CD4-positive, alpha-beta memory T cell (primary cell): ENCODE measurements around the gene KRT13. TPM values are rescaled to one million over a fixed set of nuclear protein-coding genes. Genes with fewer than 3 reads are reported as not detected.

Experiments
- CTCF ChIA-PET: fragments of 350-600 bp; sonication (Branson Sonifier 250); formaldehyde crosslinking; loops from one replicate; lab custom pipeline; 2021; ENCODE audit warnings: inconsistent platforms; ENCODE audit not compliant: partially characterized antibody; lab: Charles Lee
- POLR2A ChIA-PET: fragments of 350-600 bp; sonication (Branson Sonifier 250); formaldehyde crosslinking; loops from one replicate; lab custom pipeline; 2021; ENCODE audit not compliant: partially characterized antibody; lab: Charles Lee
- DNase-seq, 5 donors: peaks; one replicate each; pipeline versions ENCODE4 v3.0.0 to v3.0.0-alpha.2; 2020 to 2022; ENCODE audit warnings: mixed read lengths in 1 of 5
- H3K27ac ChIP-seq: one replicate; pipeline ENCODE4 v1.7.0; 2013; ENCODE audit warnings: low read depth, low read length
- H3K27me3 ChIP-seq: 2 replicates; pipeline ENCODE4 v1.7.0; 2013; ENCODE audit warnings: mild to moderate bottlenecking, low read length, moderate library complexity; ENCODE audit not compliant: insufficient read depth
- H3K36me3 ChIP-seq: 2 replicates; pipeline ENCODE4 v1.7.0; 2013; ENCODE audit warnings: mild to moderate bottlenecking, low read length, moderate library complexity; ENCODE audit not compliant: insufficient read depth
- H3K4me1 ChIP-seq: 2 replicates; pipeline ENCODE4 v1.7.0; 2013; ENCODE audit warnings: mild to moderate bottlenecking, low read length, moderate library complexity; ENCODE audit not compliant: insufficient read depth
- H3K4me3 ChIP-seq, 2 donors: one replicate each; pipeline ENCODE4 v1.7.0; 2013; ENCODE audit warnings: low read length in 2 of 2, mild to moderate bottlenecking in 1 of 2
- H3K9me3 ChIP-seq, 2 donors: one replicate each; pipeline ENCODE4 v1.7.0; 2013; ENCODE audit warnings: low read length in 2 of 2, control low read depth in 1 of 2; ENCODE audit not compliant: control insufficient read depth in 1 of 2
- H3K27ac Mint-ChIP-seq, 7 donors: one replicate each; pipeline ENCODE4 v1.8.0; 2020 to 2021; ENCODE audit warnings: mixed read lengths in 7 of 7, mild to moderate bottlenecking in 6 of 7, inconsistent platforms in 3 of 7, moderate library complexity in 3 of 7
- H3K27me3 Mint-ChIP-seq, 2 donors: one replicate each; pipeline ENCODE4 v1.8.0; 2020 to 2021; ENCODE audit warnings: mixed read lengths in 2 of 2
- H3K36me3 Mint-ChIP-seq, 2 donors: one replicate each; pipeline ENCODE4 v1.8.0; 2020 to 2021; ENCODE audit warnings: mixed read lengths in 2 of 2, inconsistent platforms in 1 of 2, mild to moderate bottlenecking in 1 of 2
- H3K4me1 Mint-ChIP-seq, 4 donors: one replicate each; pipeline ENCODE4 v1.8.0; 2020 to 2021; ENCODE audit warnings: mixed read lengths in 4 of 4, mild to moderate bottlenecking in 1 of 4
- H3K4me3 Mint-ChIP-seq, 8 donors: one replicate each; pipeline ENCODE4 v1.8.0; 2020 to 2021; ENCODE audit warnings: mixed read lengths in 8 of 8, mild to moderate bottlenecking in 7 of 8, moderate library complexity in 6 of 8, inconsistent platforms in 3 of 8
- H3K9me3 Mint-ChIP-seq, 8 donors: one replicate each; pipeline ENCODE4 v1.8.0; 2020 to 2021; ENCODE audit warnings: mixed read lengths in 8 of 8, mild to moderate bottlenecking in 5 of 8, inconsistent platforms in 3 of 8, moderate library complexity in 1 of 8
- intact Hi-C: fragments of 100-400 bp; cut with micrococcal nuclease; formaldehyde crosslinking; loops from one replicate; pipeline ENCODE4 v1.15.1; 2023
- polyA plus RNA-seq, 2 donors: library from polyadenylated mRNA; unstranded; fragments of 300-500 nt; fragmentation: Illumina TruSeq; gene quantifications; one replicate each; pipeline ENCODE4 v1.2.3, GENCODE V29; 2021
- total RNA-seq, 2 experiments: library from RNA; stranded (reverse); gene quantifications; one replicate each; pipeline ENCODE4 v1.2.3, GENCODE V29; 2021

The KRT13 gene
- total and polyA plus RNA-seq, 4 experiments from 2014 or later = not detected

- DNase-seq = no peak
- H3K27me3 ChIP-seq = no peaks in the 10 kb centered on the region
- no peak overlapping the region for H3K4me3 Mint-ChIP-seq
- H3K4me1 ChIP-seq = no peaks in the 10 kb centered on the region
- H3K27ac Mint-ChIP-seq = peak overlapping the region in 1 of 7 donors; percentile 44
- no peaks in the 10 kb centered on the region for H3K4me1 Mint-ChIP-seq
- H3K27me3 Mint-ChIP-seq = peaks cover 2 to 4% of the 10 kb centered on the region in 2 donors
- H3K36me3 ChIP-seq = no peaks in the 10 kb centered on the region
- no peak overlapping the region for H3K27ac ChIP-seq
- no peaks in the 10 kb centered on the region for H3K9me3 ChIP-seq
- no peak overlapping the region for H3K4me3 ChIP-seq
- ChIA-PET CTCF (no interaction called here), POLR2A (no interaction called here)
- no peaks in the 10 kb centered on the region for H3K36me3 Mint-ChIP-seq
- H3K9me3 Mint-ChIP-seq = peaks cover 0 to 1% (median 0%) of the 10 kb centered on the region in 8 donors
- intact Hi-C loops = no loop called here
These were observed 14.3 kb upstream of the KRT13 start for GRCh38 chr17:41519501-41520224.

GRCh38 chr17:41518789-41519449, 13.5 kb upstream of the KRT13 start, which contains the start of gene KRT15:
TSS of gene KRT15 (minus strand) at chr17:41518890. CDS start at chr17:41518827, 63 bp downstream.
- no peaks in the 10 kb centered on the region for H3K27me3 ChIP-seq
- Mint-ChIP-seq H3K4me3 (no peak within 1 kb of the TSS), H3K27me3 (peaks cover 2% of the 10 kb centered on the region in 2 donors), H3K27ac (peak within 1 kb of the TSS in 3 of 7 donors; percentile 27 to 56 (median 44)), H3K9me3 (peaks cover 0 to 1% (median 0%) of the 10 kb centered on the region in 8 donors), H3K4me1 (no peaks in the 10 kb centered on the region), H3K36me3 (no peaks in the 10 kb centered on the region)
- POLR2A ChIA-PET = no interaction called here
- DNase-seq = no peak
- H3K27ac ChIP-seq = no peak within 1 kb of the TSS
- H3K4me3 ChIP-seq = no peak within 1 kb of the TSS
- intact Hi-C loops = no loop called here
- no peaks in the 10 kb centered on the region for H3K36me3 ChIP-seq
- H3K4me1 ChIP-seq = no peaks in the 10 kb centered on the region
- no peaks in the 10 kb centered on the region for H3K9me3 ChIP-seq
- CTCF ChIA-PET = no interaction called here

- Histone ChIP-seq H3K27ac (no peak overlapping the region), H3K9me3 (no peaks in the 10 kb centered on the region), H3K4me1 (no peaks in the 10 kb centered on the region), H3K36me3 (no peaks in the 10 kb centered on the region), H3K27me3 (no peaks in the 10 kb centered on the region), H3K4me3 (no peak overlapping the region)
- intact Hi-C loops = no loop called here
- no peaks in the 10 kb centered on the region for H3K36me3 Mint-ChIP-seq
- no peaks in the 10 kb centered on the region for H3K4me1 Mint-ChIP-seq
- POLR2A ChIA-PET = no interaction called here
- peaks cover 2 to 4% of the 10 kb centered on the region in 2 donors for H3K27me3 Mint-ChIP-seq
- no peak for DNase-seq
- CTCF ChIA-PET = no interaction called here
- H3K9me3 Mint-ChIP-seq = peaks cover 0 to 1% (median 0%) of the 10 kb centered on the region in 8 donors
- H3K4me3 Mint-ChIP-seq = no peak overlapping the region
- H3K27ac Mint-ChIP-seq = no peak overlapping the region
These were observed 12.6 kb upstream of the KRT13 start for GRCh38 chr17:41518031-41518430.

- no peaks in the 10 kb centered on the region for H3K4me1 Mint-ChIP-seq
- H3K4me3 Mint-ChIP-seq = no peak overlapping the region
- H3K36me3 Mint-ChIP-seq = no peaks in the 10 kb centered on the region
- Histone ChIP-seq H3K27me3 (no peaks in the 10 kb centered on the region), H3K27ac (no peak overlapping the region), H3K4me3 (no peak overlapping the region), H3K36me3 (no peaks in the 10 kb centered on the region), H3K9me3 (no peaks in the 10 kb centered on the region), H3K4me1 (no peaks in the 10 kb centered on the region)
- intact Hi-C loops = no loop called here
- ChIA-PET CTCF (interaction anchor here (1.5 kb wide), 1 partner anchor 32 kb away, joined by 3 read pairs; no protein-coding TSS in a partner anchor), POLR2A (no interaction called here)
- H3K27ac Mint-ChIP-seq = no peak overlapping the region
- no peak for DNase-seq
- peaks cover 2 to 4% of the 10 kb centered on the region in 2 donors for H3K27me3 Mint-ChIP-seq
- peaks cover 0 to 1% (median 0%) of the 10 kb centered on the region in 8 donors for H3K9me3 Mint-ChIP-seq
These were observed 11.4 kb upstream of the KRT13 start for GRCh38 chr17:41516830-41517283.

- intact Hi-C loops = no loop called here
- no peak overlapping the region for H3K27ac Mint-ChIP-seq
- POLR2A ChIA-PET = no interaction called here
These were observed 10.9 kb upstream of the KRT13 start for GRCh38 chr17:41516147-41516829.

GRCh38 chr17:41513168-41513547, 7.7 kb upstream of the KRT13 start:
- Histone ChIP-seq H3K9me3 (no peaks in the 10 kb centered on the region), H3K27ac (no peak overlapping the region), H3K36me3 (no peaks in the 10 kb centered on the region), H3K4me1 (no peaks in the 10 kb centered on the region), H3K27me3 (no peaks in the 10 kb centered on the region), H3K4me3 (no peak overlapping the region)
- peaks cover 0 to 1% (median 0%) of the 10 kb centered on the region in 8 donors for H3K9me3 Mint-ChIP-seq
- no peak overlapping the region for H3K4me3 Mint-ChIP-seq
- ChIA-PET CTCF (no interaction called here), POLR2A (no interaction called here)
- no peaks in the 10 kb centered on the region for H3K36me3 Mint-ChIP-seq
- peaks cover 0 to 2% of the 10 kb centered on the region in 2 donors for H3K27me3 Mint-ChIP-seq
- peak overlapping the region in 1 of 7 donors; percentile 23 for H3K27ac Mint-ChIP-seq
- intact Hi-C loops = no loop called here
- DNase-seq = no peak
- no peaks in the 10 kb centered on the region for H3K4me1 Mint-ChIP-seq

More at GRCh38 chr17:41516147-41516829, 10.9 kb upstream of the KRT13 start:
- Histone ChIP-seq H3K9me3 (no peaks in the 10 kb centered on the region), H3K4me3 (no peak overlapping the region), H3K36me3 (no peaks in the 10 kb centered on the region), H3K4me1 (no peaks in the 10 kb centered on the region), H3K27ac (no peak overlapping the region), H3K27me3 (no peaks in the 10 kb centered on the region)
- H3K9me3 Mint-ChIP-seq = peaks cover 0 to 1% (median 0%) of the 10 kb centered on the region in 8 donors
- H3K4me3 Mint-ChIP-seq = no peak overlapping the region
- no peaks in the 10 kb centered on the region for H3K4me1 Mint-ChIP-seq
- peaks cover 2 to 4% of the 10 kb centered on the region in 2 donors for H3K27me3 Mint-ChIP-seq
- CTCF ChIA-PET = interaction anchor here (1.5 kb wide), 1 partner anchor 33 kb away, joined by 3 read pairs; no protein-coding TSS in a partner anchor
- no peaks in the 10 kb centered on the region for H3K36me3 Mint-ChIP-seq
- DNase-seq = no peak
